KBM-7 (cell line): ENCODE measurements around the gene TMEM97.

Source experiments
- DNase-seq: peaks from one replicate; pipeline ENCODE4 v3.0.0-alpha.2; 2015
- in situ Hi-C: fragments of 300-500 bp; cut with MboI; formaldehyde crosslinking; loops from 2 replicates; pipeline ENCODE4 v1.14.3; 2020; ENCODE audit warnings: low sequenced_read_pairs, low pct_unique_long_range_greater_than_20kb, mixed read lengths

Gene TMEM97

DNA sequence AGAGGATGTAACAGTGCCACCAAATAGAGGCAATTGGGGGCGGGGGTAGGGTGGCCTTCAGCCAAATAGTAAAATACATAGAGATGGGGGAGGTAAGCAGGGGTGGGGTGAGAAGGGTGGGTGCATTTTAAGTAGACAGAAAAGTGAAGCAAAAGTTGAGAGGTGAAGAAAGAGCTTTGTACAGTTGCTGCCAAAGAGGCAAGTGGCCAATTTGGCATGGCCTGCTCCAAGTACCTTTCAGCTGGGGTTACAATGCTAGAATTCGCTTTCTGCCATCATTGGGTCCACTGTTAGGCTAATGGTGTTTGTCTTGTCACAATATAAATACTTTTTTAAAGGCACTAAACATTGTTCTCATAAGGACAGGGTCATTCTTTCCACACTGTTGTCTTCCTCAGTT, 5.2 kb upstream of the TMEM97 start:
- in situ Hi-C loops, result no loop called here
- DNase-seq, result no peak

DNA sequence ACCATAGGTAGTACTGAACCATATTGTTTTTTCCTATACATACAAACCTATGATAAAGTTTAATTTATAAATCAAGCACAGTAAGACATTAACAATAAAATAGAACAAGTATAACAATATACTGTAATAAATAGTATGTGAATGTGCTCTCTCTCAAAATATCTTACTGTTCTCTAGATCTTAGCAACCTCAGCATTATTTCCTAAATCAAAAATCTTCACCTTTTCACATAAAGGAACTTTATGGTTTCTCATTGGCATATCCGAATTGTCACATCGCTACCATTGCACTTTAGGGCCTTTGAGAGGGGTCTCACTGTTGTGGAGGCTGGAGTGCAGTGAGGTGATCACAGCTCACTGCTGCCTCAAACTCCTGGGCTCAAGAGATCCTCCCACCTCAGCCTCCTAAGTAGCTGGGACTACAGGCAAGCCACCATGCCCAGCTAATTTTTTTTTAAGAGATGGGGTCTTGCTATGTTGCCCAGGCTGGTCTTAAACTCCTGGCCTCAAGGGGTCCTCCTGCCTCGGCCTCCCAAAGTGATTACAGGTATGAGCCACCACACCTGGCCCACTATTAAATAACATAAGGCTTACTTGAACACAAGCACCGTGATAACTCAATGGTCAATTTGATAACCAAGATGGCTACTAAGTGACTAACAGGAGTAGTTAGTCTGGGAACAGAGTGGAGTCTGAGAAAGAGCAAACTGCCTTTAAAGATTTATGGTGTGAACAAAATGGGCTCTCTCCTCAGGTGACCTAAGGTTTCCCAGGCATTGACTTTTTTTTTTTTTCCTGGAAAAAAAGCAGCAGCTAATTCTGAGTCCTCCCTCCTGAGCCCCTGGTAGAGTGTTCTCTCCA, 2.9 kb upstream of the TMEM97 start:
- no peak for DNase-seq
- in situ Hi-C loops, result no loop called here

DNA sequence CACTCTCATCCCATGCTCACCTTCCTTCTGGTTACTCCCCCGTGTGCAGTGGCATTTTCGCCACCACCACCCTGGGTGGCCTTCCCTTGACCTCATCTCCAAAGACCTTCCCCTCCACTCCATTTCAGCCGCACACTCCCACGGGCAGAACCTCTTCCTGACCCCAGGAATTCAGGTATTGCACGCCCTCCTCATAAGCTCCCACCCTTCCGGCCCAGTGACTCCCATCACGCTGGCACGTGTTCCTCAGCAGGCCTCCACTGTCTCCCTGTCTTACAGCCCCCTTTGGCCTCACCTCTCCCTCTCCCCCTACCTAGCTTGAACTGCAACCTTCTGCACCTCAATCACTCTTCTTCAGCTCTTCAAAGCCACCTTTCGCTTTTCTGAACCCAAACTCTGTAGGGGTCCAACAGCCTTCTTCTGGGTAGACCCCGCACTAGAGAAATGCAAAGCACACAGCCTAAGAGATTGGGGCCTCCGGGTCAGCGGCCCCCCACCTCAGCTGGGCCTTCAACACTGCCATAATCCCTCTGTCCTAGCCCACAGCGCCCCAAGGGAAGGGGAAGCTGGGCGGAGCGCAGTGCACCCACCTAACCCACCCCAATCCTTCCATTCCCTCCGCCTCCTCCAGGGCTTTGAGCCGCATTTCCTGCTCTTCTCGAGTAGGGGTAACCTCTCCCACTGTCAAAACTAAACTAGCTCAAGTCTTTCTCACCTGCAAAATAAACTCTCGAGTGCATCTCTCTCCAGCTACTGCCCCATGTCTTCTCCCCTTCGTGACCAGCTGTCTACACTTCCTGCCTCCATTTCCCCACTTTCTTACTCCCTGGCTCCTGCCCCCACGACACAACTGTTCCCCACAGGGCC, 1.7 kb upstream of the TMEM97 start:
- in situ Hi-C loops, result no loop called here
- DNase-seq, result no peak

DNA sequence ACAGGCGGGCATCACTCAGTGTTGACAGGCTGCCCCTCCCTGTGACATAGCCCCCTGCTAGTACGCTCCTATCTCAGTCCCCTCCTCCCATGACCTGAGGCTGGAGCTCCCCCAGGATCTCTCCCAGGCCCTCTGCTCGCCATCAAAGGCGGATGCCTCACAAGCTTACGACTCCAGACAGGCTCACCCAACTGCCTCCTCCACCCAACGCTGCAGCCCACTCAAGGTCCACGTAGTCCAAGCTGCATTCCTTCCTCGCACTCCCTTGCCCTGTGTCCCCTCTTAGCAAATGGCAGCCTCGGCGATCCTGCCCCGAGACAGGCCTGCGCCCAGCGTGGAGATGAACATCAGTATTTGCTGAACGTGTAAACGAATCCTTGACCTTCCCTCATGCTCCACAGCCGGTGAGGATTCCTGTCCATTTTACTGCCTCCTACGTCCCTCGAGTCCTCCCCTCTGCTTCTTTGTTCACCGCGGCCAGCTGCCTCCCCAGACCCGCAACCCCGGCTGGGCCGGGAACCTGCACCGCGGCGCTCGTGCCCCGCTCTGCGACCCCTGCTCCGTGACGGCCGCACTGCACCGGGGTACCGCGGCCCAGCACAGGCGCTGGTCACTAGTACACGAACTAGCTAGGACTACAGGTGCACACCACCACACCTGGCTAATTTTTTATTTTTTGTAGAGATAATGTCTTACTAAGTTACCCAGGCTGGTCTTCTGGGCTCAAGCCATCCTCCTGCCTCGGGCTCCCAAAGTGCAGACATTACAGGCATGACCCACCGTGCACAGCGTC, 838 bp upstream of the TMEM97 start:
- DNase-seq, result no peak
- in situ Hi-C loops, result no loop called here

DNA sequence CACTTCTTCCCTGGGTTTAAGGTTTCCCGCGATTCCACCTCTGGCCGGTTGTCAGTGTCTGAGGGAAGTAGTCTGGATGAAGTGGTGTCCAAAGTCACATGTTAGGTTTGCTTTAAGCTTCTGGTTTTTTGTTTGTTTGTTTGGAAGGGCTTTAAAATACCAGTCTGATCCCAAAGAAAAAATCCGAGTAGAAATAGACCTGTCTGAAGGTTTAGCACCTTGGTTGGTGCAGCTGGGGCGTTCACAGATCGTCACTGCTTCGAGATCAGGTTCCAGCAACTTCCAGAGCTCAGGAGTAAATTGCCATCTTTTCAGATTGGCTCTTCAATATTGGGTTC, 567 bp downstream of the TMEM97 start:
- no peak for DNase-seq
- in situ Hi-C loops, result no loop called here

DNA sequence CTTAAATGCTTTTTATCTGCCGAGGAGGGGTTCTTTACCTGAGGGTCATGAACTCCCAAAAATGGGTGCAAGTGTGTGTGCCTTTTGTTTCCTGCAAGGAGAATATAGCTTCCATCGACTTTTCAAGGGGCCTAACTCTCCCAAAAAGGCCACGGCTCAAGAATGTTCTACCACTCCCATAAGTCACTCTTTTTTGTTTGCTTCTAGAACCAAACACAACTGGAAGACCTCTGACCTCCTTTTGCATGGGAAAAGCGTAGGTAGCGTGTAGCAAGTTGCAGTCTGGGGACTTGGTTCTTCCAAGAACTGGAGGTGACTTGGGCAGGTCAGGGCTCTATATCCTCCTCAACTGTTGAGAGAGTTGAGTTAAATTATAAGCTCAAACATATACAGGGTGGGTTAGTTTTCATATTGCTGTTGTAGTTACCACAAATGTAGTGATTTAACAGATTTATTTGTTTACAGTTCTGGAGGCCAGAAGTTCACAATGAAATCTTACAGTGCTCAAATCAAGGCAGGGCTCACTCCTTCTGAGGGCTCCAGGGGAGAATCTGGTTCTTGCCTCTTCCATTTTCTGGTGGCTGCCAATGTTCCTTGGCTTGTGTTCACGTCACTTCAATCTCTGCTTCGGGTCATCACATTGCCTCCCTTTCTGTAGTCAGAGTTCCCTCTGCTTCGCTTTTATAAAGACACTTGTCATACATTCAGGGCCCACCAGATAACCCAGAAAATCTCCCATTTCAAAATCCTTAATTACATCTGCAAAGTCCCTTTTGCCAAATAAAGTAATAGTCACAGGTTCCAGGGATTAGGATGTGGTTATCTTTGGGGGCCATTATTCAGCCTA, 1.4 kb downstream of the TMEM97 start:
- in situ Hi-C loops, result no loop called here
- no peak for DNase-seq

DNA sequence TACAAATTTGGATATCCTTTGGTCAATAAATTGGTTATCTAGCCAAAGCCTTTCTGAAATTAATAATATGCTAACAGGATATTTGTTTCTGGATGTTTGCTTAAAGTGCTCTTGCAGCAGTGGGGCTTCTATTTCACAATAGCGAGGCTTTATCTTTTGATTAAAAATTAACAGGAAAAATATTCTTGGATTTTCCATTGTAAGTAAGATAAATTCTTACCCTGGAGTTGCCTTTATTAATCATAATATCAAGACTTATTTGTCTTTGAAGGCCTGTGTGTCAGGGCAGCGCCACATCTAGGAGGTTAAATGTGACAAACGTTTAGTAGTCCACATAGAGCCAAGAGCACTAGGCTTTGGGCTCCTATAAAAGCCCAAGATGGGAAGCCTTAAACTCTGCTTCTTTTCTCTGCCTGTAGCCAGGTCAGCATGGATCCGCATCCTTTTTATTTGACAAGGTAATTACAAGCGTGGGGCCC, 5.3 kb downstream of the TMEM97 start:
- in situ Hi-C loops, result no loop called here
- DNase-seq, result no peak

DNA sequence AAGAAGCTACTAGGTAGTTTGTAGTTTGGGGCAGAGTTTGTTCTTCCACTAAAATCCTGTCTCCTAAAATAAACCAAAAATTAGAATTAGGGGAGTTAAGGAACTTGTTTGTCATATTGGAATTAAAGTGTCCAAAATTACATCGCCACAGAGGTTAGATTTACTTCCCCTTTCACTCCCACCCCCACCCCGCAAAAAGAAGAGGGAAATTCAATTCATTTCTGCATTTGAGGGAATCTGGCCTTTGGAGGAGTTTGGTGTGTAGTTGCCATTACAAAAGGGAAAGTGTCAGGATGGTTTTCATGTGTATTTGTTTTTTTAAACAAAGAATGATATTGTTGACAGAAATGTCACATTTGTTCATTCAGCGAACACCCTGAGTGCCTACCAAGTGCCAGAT, 5.8 kb downstream of the TMEM97 start:
- peak; percentile 53 for DNase-seq
- in situ Hi-C loops, result no loop called here

DNA sequence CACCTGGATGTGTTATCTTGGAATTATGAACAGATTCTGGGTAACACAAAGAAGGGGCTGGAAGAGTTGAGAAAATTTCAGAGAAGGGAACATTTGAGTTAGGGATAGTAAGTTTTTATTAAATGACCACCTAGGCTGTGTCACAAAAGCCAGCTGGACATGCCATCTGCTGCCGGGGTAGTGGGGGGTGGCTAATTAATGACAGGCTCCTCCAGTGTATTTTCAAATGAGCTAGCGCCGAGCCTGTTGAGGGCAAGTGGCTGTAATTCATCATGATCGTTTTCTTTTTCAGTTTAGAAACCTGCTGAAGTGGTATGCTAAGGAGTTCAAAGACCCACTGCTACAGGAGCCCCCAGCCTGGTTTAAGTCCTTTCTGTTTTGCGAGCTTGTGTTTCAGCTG, 6.2 kb downstream of the TMEM97 start:
- DNase-seq, result no peak
- in situ Hi-C loops, result no loop called here

DNA sequence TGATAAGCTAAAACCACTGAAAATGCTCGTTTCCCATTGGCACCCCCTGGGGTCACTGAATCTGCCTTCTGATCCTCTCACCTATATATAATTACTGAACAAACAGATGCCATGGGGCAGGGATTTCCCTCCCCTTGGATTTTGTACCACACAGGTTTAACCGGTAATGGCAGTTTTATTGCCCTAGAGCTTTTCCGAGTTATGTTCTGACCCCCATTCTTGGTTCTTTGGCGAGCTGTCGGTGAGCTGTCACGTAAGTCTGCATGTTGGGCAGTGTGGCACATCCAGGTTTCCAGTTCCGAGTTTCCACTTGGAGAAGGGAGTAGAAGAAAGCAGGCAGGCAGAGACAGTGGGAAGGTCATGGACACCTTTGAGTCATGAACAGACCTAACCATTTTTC, 7.1 kb downstream of the TMEM97 start:
- no peak for DNase-seq
- in situ Hi-C loops, result no loop called here

DNA sequence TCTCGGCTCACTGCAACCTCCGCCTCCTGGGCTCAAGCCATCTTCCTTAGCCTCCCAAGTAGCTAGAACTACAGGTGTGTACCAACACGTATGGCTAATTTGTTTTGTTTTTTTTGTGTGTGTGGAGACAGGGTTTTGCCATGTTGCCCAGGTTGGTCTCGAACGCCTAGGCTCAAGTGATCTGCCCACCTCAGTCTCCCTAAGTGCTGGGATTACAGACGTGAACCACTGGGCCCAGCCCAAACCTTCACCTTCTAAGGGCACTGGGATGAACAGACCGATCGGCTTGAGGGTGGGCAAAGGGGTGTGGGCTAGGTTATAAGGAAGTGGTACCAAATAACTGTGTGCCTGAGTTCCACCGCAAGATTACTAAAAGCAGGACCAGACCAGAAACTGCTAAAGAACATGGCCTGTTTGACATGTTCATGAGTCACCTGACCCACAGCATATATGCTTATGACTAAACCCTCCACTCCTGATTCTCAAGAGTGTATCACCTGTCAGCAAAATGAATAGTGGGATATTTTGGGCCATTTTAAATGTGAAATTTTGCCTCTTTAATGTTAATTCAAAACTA, 8.1 kb downstream of the TMEM97 start:
- in situ Hi-C loops, result no loop called here
- DNase-seq, result no peak

DNA sequence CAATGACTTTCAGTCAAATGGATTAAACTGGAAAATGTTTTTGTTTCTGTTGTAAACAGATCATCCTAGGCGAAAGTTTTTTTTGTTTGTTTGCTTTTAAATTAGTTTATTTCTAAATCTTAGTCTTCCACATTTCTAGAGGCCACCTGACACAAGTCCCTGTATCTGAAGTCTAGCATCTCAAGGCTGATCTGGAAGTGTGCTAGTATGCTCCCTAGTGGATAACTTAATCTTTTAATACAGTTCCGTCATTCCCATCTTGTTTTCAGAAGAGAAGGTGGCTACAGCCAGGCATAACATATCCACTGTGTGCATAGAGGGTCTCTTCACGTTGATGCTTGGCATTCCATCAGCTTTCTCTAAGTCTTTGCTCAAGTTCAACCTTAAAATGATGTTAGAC, 8.7 kb downstream of the TMEM97 start:
- DNase-seq, result no peak

DNA sequence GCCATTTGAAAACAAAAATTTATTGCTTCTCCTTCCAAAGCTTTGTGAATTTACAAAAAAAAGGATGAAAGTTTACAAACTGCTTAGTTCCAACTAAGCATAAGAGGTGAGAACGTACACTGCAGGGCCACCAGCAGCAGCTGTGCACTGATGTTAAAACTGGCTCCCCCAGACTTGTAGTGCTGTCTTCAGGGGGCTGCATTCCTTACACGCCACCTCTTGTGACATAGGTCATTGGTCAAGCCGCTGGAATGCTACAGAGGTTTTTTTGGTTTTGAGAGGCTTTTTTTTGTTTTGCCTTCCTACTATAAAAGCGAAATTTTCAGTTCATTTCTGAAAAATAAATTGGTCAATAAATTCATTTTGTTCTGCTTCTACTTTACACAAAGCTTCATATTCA, 9.3 kb downstream of the TMEM97 start:
- DNase-seq, result no peak
- in situ Hi-C loops, result no loop called here

More for the DNA sequence above, 8.7 kb downstream of the TMEM97 start:
- in situ Hi-C loops, result no loop called here

DNA sequence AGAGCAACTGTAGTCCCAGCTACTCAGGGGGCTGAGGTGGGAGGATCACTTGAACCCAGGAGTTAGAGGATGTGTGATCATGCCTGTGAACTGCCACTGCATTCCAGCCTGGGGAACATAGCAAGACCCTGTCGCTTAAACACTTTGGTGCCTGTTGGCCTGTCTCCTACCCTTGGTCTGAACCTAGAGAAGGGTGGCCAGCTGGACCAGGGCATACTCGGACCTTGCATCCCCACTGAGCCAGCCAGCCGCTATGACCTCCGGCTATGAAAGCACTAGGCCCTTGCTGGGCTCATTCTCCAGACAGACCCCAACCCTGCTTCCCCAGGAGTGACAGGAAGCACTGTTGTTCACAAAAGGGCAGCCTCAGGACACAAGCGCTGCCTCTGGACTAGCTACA, 11.7 kb downstream of the TMEM97 start:
- DNase-seq, result no peak
- in situ Hi-C loops, result no loop called here

DNA sequence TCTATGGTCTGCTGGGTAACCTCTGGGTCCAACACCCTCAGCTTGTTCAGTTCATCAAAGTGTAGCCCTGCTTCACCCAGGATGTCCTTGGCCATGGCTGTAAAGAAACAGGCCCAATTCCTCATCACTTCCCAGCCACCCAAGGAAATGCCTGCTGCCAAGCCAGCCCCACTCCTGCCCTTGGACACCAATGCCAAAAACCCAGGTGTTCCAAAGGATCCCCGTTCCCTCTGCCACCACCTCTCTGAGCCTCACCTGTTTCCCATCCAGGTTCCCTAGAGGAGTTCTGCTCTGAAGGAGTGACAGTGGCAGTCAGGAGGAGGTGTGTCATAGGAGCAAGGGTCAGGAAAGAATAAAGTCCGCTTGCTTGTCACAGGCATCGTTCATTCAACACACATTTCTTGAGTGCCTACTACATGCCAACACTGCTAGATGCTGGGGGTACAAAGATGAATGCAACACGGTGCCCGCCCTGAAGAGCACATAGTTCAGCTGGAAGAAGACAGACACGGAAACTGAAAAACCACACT, 13.0 kb downstream of the TMEM97 start:
- DNase-seq, result no peak
- in situ Hi-C loops, result no loop called here

DNA sequence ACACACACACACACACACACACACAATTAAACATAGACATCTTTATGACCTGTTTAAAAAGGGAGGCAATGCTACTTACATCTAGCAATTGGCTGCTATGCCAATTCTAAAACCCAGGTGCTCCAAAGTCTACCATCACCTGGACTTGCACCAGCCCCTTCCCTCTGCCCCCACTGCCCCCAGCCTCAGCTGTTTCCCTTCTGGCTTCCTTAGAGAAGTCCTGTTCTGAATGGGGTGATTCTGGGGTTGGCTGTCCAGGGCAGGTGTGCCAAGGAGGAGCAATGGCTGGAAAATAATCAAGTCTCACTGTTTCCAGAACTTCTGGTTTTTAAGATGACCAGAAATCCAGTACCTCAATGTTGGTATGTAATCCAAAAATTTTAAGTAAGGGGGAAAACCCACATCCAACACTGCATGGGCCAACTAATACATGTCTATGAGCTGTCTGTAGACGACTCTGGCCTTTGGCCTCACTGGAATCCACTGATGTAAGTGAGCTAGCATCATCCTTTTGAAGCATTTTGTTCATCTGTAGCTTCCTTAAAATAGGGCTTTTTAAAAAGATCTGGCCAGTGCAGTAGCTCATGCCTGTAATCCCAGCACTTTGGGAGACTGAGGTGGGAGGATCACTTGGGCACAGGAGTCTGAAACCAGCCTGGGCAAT, 14.2 kb downstream of the TMEM97 start:
- in situ Hi-C loops, result no loop called here
- DNase-seq, result no peak

DNA sequence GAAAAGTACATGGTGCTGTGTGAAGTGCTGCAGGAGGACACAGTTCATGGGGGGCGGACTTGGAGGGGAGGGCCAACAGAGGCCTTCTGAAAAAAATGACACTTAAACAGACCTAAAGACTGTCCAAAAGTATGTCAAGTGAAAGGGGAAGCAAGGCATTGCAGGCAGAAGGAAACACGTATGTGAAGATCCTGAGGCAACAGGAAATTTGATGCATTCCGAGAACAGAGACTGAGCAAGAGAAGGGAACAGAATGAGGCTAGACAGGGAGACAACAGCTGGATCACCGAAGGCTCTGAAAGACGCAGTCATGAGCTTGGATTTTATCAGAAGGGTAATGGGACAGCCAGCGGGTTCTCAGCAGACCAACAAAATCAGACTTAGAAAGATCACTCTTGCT, 15.2 kb downstream of the TMEM97 start:
- in situ Hi-C loops, result no loop called here
- peak; percentile 41 for DNase-seq
